GM10266 (cell line): ENCODE data around the gene SPTB.

ENCODE experiments used
- DNase-seq: peaks from one replicate; pipeline ENCODE4 v3.0.0; 2012; ENCODE audit errors: extremely low spot score
- TF ChIP-seq, protein P1 (sequence below): IDR thresholded peaks from 2 replicates; pipeline ENCODE4 v1.5.1; 2012; ENCODE audit warnings: mild to moderate bottlenecking, low read depth; ENCODE audit not compliant: control insufficient read depth, insufficient read depth; ENCODE audit errors: missing control alignments

Gene SPTB

DNA sequence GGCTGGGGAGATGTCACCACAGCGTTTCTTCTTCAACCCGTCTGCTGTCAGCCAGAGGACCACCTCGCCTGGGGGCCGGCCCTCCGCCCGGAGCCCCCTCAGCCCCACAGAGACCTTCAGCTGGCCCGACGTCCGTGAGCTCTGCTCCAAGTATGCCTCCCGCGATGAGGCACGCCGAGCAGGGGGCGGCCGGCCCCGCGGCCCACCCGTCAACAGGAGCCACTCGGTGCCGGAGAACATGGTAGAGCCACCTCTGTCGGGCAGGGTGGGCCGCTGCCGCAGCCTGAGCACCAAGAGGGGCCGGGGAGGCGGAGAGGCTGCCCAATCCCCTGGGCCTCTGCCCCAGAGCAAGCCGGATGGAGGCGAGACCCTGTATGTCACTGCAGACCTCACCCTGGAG is 136.6 kb downstream of the SPTB start:
- TF ChIP-seq, protein P1, sequence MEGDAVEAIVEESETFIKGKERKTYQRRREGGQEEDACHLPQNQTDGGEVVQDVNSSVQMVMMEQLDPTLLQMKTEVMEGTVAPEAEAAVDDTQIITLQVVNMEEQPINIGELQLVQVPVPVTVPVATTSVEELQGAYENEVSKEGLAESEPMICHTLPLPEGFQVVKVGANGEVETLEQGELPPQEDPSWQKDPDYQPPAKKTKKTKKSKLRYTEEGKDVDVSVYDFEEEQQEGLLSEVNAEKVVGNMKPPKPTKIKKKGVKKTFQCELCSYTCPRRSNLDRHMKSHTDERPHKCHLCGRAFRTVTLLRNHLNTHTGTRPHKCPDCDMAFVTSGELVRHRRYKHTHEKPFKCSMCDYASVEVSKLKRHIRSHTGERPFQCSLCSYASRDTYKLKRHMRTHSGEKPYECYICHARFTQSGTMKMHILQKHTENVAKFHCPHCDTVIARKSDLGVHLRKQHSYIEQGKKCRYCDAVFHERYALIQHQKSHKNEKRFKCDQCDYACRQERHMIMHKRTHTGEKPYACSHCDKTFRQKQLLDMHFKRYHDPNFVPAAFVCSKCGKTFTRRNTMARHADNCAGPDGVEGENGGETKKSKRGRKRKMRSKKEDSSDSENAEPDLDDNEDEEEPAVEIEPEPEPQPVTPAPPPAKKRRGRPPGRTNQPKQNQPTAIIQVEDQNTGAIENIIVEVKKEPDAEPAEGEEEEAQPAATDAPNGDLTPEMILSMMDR: no peak
- DNase-seq: no peak

- TF ChIP-seq, protein P1: no peak
- no peak for DNase-seq
Measured at GRCh38 chr14:64741961-64742360, 137.7 kb downstream of the SPTB start.

GRCh38 chr14:64741200-64741599 is 138.5 kb downstream of the SPTB start:
- TF ChIP-seq, protein P1: no peak
- no peak for DNase-seq

DNA sequence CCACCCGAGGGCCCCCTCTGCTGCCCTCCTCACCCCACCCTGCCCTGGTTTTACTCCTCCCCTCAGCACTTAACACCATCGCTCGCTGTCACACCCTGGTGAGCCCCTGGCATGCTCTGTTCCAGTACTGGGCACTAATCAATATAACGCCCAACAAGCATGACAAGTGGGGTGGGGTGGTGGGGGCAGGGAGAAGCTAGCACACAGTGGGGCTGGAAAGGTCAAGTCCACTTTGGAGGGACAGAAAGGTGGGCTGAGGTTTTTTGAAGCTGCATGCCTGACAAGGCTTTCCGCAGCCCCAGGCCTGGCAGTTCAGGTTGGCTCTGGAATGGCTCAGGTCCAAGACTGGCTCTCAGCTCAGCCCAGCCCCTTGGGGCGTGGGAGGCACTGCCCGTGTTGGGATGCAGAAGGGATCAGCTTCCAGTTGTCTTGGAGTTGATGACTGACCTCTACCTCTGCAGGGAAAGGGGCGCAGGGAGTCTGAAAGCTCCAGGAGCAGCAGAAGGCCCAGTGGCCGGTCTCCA is 141.4 kb downstream of the SPTB start:
- no peak for DNase-seq
- TF ChIP-seq, protein P1: no peak

DNA sequence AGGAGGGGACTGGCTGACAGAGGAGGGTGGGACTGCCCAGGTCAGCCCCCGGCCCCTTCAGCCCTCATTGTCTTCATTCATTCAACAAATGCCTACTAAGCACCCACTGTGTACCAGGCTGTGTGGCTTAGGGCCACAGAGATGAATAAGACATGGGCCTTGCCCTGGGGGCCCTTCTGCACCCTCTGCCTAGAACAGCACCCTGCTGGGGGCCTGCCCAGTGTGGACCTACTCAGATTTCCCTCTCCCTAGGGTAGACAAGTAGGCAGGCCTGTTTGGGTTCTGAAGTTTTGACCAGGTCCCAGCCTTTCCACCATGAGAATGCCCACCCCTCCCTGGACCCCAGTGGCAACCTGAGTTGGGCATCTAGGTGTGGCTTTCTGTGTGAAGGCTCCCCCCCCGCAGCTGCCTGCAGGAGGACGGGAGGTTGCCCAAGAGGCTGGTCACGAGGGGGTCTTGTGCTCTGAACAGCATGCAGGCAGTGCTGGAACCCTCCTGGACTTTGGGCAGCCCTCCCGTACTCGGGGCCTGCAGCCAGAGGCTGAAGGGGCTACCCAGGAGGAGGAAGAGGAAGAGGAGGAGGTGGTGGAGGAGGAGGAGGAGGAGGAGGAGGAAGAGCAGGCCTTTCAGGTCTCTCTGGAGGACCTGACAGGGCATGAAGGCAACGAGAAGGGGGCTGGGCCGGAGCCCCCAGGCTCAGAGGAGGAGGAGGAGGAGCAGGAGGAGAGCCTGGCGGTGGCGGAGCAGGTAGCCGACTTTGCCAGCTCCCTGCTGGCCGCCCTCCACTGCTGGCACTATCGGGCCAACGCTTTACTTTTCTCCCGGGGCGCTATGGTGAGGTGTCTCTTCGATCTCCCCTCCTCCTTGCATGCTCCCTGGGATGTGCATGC is 142.1 kb downstream of the SPTB start:
- DNase-seq: no peak
- TF ChIP-seq, protein P1: no peak

- DNase-seq: no peak
- TF ChIP-seq, protein P1: no peak
Measured at GRCh38 chr14:64736271-64737169, 143.2 kb downstream of the SPTB start.
